ENCODE results near the gene HSD17B11.
A peak's percentile ranks its signal among the peaks of the same experiment; 100 is the strongest.
"Not testable (repeated sequence)": the region's sequence is repeated elsewhere in the genome, so short reads cannot be mapped to it uniquely, and the experiment has no call there.

HSD17B11 gene

GRCh38 chr4:87405211-87405820 is 14.3 kb upstream of the HSD17B11 start:
- DNase-seq: no peak

GRCh38 chr4:87403732-87404131 is 12.7 kb upstream of the HSD17B11 start:
- not testable (repeated sequence) for DNase-seq

GRCh38 chr4:87399954-87400353 is 9.0 kb upstream of the HSD17B11 start:
- DNase-seq: no peak

DNA sequence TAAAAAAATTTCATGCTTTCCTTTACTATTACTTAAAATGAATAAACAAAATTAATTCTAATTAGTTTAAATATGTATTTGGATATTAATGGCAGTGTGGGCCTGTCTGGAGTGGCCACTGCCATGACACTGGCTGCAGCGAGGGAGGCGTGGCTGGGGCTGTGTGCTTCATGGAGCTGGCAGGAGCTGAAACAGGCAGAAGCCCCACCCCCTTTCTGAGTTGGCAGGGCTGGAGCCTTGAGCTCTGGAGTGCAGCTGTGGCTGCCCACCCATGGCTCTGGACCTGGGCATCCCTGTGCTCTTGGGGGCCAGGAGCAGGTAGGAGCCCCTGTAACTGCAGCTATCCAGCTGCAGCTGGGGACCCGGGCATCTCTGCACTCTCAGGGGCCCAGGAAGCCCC is 8.2 kb upstream of the HSD17B11 start:
- no peak for DNase-seq

GRCh38 chr4:87395851-87396250 is 4.9 kb upstream of the HSD17B11 start:
- DNase-seq: not testable (repeated sequence)

- DNase-seq: not testable (repeated sequence)
These were observed 4.1 kb upstream of the HSD17B11 start for GRCh38 chr4:87395073-87395472.

DNA sequence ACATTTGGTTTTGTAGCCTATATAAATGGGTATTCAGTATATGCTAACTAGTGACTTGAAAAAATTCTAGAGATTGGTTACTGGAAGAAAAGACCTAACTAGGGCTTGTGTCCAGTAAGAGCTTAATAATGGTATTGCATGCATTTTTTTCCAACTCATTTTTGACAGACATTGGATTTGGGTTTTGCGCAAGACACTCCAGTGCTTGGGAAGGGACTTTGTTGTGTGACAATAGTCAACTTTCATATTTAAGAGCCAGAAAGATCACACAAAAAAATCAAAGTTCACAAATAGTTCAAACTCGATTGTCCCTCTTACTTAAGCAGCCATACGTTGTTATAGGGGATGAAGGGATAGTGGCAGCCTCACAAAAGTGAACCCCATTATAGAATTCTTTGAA is 1.2 kb upstream of the HSD17B11 start:
- DNase-seq: no peak

- no peak for DNase-seq
These were observed 627 bp upstream of the HSD17B11 start for GRCh38 chr4:87391576-87392054.

- peak; percentile 2 for DNase-seq
These were observed 467 bp downstream of the HSD17B11 start for GRCh38 chr4:87390551-87390890.

GRCh38 chr4:87390055-87390454 is 933 bp downstream of the HSD17B11 start:
- DNase-seq: peak; percentile 4

DNA sequence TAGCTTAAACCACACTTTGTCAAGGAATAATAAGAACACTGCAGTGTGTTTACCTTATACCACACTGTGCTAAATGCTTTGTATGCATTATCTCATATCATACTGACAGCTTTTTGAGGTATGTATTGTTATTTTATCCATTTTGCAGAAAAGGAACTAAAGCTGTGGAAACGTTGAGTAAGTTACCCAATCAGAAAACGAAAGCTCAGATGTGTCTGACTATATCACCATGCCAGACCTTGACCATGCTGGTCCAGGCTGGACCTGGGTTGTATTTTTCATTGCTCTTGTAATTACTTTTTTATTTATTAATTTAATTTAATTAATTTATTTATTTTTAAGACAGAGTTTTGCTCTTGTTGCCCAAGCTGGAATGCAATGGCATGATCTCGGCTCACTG is 2.1 kb downstream of the HSD17B11 start:
- DNase-seq: no peak

GRCh38 chr4:87387237-87387636 is 3.8 kb downstream of the HSD17B11 start:
- no peak for DNase-seq

DNA sequence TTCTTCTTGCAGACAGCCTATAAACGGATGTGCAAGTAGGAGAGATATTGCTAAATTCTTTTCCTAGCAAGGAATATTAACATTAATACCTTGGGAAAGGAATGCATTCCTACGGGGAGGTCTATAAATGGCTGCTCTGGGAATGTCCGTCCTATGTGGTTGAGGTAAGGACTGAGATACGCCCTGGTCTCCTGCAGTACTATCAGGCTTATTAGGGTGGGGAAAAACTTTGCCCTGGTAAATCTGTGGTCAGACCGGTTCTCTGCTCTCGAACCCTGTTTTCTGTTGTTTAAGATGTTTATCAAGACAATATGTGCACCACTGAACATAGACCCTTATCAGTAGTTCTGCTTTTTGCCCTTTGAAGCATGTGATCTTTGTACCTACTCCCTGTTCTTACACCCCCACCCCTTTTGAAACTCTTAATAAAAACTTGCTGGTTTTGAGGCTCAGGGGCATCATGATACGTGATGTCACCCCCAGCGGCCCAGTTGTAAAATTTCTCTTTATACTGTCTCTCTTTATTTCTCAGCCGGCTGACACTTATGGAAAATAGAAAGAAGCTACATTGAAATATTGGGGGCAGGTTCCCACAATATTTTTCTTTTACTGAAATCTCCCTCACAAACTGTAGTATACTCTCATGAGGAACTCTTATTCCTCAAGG is 6.4 kb downstream of the HSD17B11 start:
- DNase-seq: not testable (repeated sequence)

GRCh38 chr4:87382931-87383330 is 8.1 kb downstream of the HSD17B11 start:
- no peak for DNase-seq

DNA sequence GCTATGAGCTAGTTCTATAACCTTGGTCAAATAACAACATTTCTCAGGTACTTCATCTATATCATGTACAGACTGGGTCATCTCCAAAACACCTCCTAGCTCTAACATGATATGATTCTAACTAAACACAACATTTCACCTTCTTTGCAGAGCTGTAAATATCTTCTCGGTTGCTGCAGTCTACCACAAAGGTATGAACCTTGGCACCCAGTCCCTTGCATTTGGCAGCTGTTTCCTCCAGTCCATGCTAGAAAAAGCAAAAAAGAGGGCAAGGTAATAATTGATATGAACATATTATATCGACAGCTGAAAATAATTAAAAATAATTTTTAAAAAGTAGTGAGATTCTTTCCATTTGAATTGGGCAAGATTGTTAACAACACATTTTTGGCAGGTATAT is 8.9 kb downstream of the HSD17B11 start:
- no peak for DNase-seq

GRCh38 chr4:87377816-87378215 is 13.2 kb downstream of the HSD17B11 start:
- DNase-seq: no peak

DNA sequence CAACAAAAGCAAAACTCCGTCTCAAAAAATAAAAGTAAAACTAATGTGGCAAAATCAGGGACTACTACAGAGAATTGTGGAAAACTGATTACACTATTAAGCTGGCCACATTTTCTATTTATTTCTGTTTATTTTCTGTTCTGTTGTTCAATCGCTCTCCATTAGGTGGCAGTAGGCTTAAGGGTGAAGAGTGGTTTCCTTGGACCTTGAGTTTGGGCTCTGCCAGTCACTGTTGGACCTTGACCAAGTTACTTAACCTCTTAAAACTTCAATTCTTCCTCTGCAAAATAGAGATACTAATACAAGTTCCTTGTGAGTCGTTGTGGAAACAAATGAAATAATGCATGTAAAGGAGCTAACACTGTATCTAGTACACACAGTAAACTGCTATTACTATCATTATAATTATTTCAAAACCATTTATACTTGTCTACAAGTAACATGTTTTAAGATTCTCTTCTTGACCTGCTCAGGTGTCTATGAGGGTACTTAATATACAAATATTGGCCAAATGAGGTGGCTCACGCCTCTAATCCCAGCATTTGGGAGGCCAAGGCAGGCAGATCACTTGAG is 15.2 kb downstream of the HSD17B11 start:
- DNase-seq: peak; percentile 22

DNA sequence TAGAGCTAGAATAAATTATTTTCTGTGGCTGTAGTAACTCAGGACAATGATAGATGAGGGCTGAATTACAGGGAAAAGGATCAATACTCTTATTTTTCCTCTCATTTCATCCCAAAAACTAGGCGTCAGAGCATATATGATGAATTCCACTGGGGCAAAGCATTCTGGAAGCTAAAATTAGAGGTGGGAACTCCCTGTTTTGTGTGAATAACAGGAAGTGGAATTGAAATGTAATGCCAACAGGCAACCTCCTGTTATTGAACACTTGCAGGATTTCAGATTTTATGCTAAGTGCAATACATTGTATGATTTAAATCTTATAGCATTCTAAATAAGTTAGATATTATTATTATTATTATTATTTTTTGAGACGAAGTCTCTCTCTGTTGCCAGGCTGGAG is 20.9 kb downstream of the HSD17B11 start:
- no peak for DNase-seq

- no peak for DNase-seq
These were observed 24.3 kb downstream of the HSD17B11 start for GRCh38 chr4:87366521-87367162.

- no peak for DNase-seq
These were observed 25.6 kb downstream of the HSD17B11 start for GRCh38 chr4:87365348-87365747.

GRCh38 chr4:87363552-87363951 is 27.4 kb downstream of the HSD17B11 start:
- no peak for DNase-seq

DNA sequence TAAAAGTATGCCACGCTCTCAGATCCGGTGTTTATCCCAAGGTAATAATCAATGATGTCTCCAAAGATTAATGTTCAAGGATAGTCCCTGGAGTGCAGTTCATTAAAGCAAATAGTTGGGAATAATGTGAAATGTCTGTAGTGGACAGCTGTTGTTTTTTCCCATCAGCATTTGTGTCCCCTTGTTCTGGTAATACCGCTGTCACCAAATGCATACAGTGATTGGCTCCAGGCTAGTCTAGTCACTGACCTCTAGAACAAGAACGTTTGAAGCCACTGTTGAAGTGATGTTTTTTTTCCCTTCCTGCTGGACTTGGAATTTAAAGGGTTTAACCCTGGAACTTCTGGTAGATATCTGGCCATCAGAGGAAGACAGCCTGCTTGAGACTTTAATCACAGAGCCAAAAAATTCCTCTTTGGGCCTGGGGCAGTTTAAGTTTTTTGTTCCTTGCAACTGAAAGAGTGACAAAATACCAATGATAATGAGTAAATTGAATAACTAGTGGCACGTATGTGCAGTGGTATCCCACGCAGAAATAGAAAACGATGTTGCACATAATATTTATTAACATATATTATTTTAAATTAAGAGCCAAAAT is 30.6 kb downstream of the HSD17B11 start:
- no peak for DNase-seq

- DNase-seq: no peak
These were observed 31.7 kb downstream of the HSD17B11 start for GRCh38 chr4:87359258-87359657.

Measured in RPMI8226 (cell line).